HepG2 (cell line): Measurements from ENCODE around the gene KLHL3. TPM values are rescaled to one million over a fixed set of nuclear protein-coding genes. Genes with fewer than 3 reads are reported as not detected.

Experiments
- ARNT ChIP-seq: fragments of 450-650 bp; IDR thresholded peaks from 2 replicates; pipeline ENCODE4 v1.6.1; 2017
- CAMTA2 ChIP-seq: sonication (generic); formaldehyde crosslinking; IDR thresholded peaks from 2 replicates; pipeline ENCODE4 v1.4.0; 2020; ENCODE audit warnings: mild to moderate bottlenecking, missing genetic modification reagents, borderline replicate concordance
- KLF12 ChIP-seq: sonication (generic); formaldehyde crosslinking; IDR thresholded peaks from 2 replicates; pipeline ENCODE4 v1.4.0; 2020; ENCODE audit warnings: missing genetic modification reagents, borderline replicate concordance
- MED1 ChIP-seq: sonication (generic); formaldehyde crosslinking; IDR thresholded peaks from 2 replicates; pipeline ENCODE4 v1.4.0; 2020; ENCODE audit warnings: missing genetic modification reagents
- MEF2D ChIP-seq: sonication (generic); formaldehyde crosslinking; IDR thresholded peaks from 2 replicates; pipeline ENCODE4 v1.5.1; 2020; ENCODE audit warnings: mild to moderate bottlenecking, missing genetic modification reagents
- MXI1 ChIP-seq: IDR thresholded peaks from 3 replicates; pipeline ENCODE4 v1.6.1; 2012; ENCODE audit warnings: low read depth, low read length, inconsistent platforms, borderline replicate concordance
- NAIF1 ChIP-seq: sonication (generic); formaldehyde crosslinking; IDR thresholded peaks from 2 replicates; pipeline ENCODE4 v1.5.0; 2020; ENCODE audit warnings: mild to moderate bottlenecking, missing genetic modification reagents, borderline replicate concordance
- RAD21 ChIP-seq: fragments of 450-650 bp; formaldehyde crosslinking; IDR thresholded peaks from 2 replicates; pipeline ENCODE4 v1.5.0; 2020; ENCODE audit warnings: mild to moderate bottlenecking
- ZMYM4 ChIP-seq: sonication (generic); formaldehyde crosslinking; IDR thresholded peaks from 2 replicates; pipeline ENCODE4 v1.8.1; 2023; ENCODE audit warnings: mild to moderate bottlenecking, missing genetic modification reagents
- ZNF282 ChIP-seq: fragments of 450-650 bp; IDR thresholded peaks from 2 replicates; pipeline ENCODE4 v1.6.1; 2018; ENCODE audit not compliant: partially characterized antibody
- ZNF451 ChIP-seq: sonication (generic); formaldehyde crosslinking; IDR thresholded peaks from 2 replicates; pipeline ENCODE4 v1.5.0; 2020; ENCODE audit warnings: mild to moderate bottlenecking, missing genetic modification reagents
- ZNF597 ChIP-seq: sonication (generic); formaldehyde crosslinking; IDR thresholded peaks from 2 replicates; pipeline ENCODE4 v1.5.0; 2020; ENCODE audit warnings: missing genetic modification reagents
- ZNF772 ChIP-seq: sonication (generic); formaldehyde crosslinking; IDR thresholded peaks from 2 replicates; pipeline ENCODE4 v1.5.0; 2020; ENCODE audit warnings: mild to moderate bottlenecking, missing genetic modification reagents
- polyA plus RNA-seq, 8 experiments: library from polyadenylated mRNA; depleted of rRNA in 3 of 8; stranded (reverse) in 7 of 8; unstranded in 1 of 8; fragments of >200 nt; fragmentation: Illumina TruSeq in 4 of 8; extraction: Trizol in 4 of 8; gene quantifications; 2 replicates each; pipeline versions ENCODE4 v1.2.1 to v1.2.3, GENCODE V29; 2011 to 2016; ENCODE audit warnings: low read depth in 4 of 8, missing spikeins in 1 of 8, mixed read lengths in 1 of 8; ENCODE audit not compliant: insufficient read depth in 1 of 8
- total RNA-seq, 5 experiments: library from RNA; depleted of rRNA; stranded (reverse); fragments of >200 nt; fragmentation: Illumina TruSeq; extraction: Trizol; gene quantifications; 2 replicates each; pipeline ENCODE4 v1.2.3, GENCODE V29; 2016; ENCODE audit warnings: low read depth in 1 of 5
- TF ChIP-seq, protein P1 (sequence below): sonication (generic); formaldehyde crosslinking; IDR thresholded peaks from 2 replicates; pipeline ENCODE4 v1.8.1; 2022; ENCODE audit warnings: mild to moderate bottlenecking, missing genetic modification reagents
- TF ChIP-seq, protein P2 (sequence below): sonication (generic); formaldehyde crosslinking; IDR thresholded peaks from 2 replicates; pipeline ENCODE4 v1.4.0; 2020; ENCODE audit warnings: missing genetic modification reagents
- TF ChIP-seq, protein P3 (sequence below): sonication (generic); formaldehyde crosslinking; IDR thresholded peaks from 2 replicates; pipeline ENCODE4 v1.4.0; 2020; ENCODE audit warnings: missing genetic modification reagents
- TF ChIP-seq, protein P4 (sequence below): sonication (generic); formaldehyde crosslinking; IDR thresholded peaks from 2 replicates; pipeline ENCODE4 v1.5.0; 2020; ENCODE audit warnings: missing genetic modification reagents, mild to moderate bottlenecking, borderline replicate concordance
- TF ChIP-seq, protein P5 (sequence below): sonication (generic); formaldehyde crosslinking; IDR thresholded peaks from 2 replicates; pipeline ENCODE4 v1.5.1; 2020; ENCODE audit warnings: mild to moderate bottlenecking, missing genetic modification reagents, moderate library complexity

KLHL3 gene
- total and polyA plus RNA-seq, 2 of the 13 experiments (the other 11 are each of a cell fraction or from before 2014, with no cell fraction given) = 0.02 to 0.08 TPM

DNA sequence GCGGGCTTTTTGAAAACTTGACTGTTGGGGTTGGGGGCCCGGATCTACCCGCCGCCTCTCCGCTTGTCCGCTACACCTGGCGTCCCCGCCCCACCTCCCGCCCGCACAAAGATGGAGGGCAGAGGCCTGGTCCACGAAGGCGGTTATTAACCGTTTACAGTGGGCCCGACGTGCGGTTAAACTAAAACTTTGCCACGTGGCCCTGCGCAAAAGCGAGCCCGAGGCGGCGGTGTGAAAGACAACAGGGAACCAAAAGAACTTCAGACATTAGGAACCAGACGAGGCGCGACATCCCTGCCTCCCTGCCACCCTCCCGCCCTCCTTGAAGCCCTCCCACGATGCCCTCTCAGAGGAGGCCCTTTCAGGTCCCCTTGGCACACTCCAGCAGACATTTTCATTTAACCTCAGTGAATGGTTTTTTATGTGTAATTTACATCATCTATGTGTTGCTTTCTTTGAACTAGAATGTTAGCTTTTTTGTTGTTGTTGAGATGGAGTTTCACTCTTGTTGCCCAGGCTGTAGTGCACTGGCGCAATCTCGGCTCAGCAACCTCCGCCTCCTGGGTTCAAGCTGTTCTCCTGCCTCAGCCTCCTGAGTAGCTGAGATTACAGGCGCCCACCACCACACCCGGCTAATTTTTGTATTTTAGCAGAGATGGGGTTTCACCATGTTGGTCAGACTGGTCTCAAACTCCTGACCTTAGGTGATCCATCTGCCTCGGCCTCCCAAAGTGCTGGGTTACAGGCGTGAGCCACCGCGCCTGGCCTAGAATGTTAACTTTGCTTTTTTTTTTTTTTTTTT lies 19.3 kb upstream of the KLHL3 start (continued):
- TF ChIP-seq, protein P1, sequence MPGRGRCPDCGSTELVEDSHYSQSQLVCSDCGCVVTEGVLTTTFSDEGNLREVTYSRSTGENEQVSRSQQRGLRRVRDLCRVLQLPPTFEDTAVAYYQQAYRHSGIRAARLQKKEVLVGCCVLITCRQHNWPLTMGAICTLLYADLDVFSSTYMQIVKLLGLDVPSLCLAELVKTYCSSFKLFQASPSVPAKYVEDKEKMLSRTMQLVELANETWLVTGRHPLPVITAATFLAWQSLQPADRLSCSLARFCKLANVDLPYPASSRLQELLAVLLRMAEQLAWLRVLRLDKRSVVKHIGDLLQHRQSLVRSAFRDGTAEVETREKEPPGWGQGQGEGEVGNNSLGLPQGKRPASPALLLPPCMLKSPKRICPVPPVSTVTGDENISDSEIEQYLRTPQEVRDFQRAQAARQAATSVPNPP = peak; percentile 34; the same call in 1 of the 2 replicates
- TF ChIP-seq ARNT = no peak
- TF ChIP-seq ZNF597 = no peak
- TF ChIP-seq, protein P2, sequence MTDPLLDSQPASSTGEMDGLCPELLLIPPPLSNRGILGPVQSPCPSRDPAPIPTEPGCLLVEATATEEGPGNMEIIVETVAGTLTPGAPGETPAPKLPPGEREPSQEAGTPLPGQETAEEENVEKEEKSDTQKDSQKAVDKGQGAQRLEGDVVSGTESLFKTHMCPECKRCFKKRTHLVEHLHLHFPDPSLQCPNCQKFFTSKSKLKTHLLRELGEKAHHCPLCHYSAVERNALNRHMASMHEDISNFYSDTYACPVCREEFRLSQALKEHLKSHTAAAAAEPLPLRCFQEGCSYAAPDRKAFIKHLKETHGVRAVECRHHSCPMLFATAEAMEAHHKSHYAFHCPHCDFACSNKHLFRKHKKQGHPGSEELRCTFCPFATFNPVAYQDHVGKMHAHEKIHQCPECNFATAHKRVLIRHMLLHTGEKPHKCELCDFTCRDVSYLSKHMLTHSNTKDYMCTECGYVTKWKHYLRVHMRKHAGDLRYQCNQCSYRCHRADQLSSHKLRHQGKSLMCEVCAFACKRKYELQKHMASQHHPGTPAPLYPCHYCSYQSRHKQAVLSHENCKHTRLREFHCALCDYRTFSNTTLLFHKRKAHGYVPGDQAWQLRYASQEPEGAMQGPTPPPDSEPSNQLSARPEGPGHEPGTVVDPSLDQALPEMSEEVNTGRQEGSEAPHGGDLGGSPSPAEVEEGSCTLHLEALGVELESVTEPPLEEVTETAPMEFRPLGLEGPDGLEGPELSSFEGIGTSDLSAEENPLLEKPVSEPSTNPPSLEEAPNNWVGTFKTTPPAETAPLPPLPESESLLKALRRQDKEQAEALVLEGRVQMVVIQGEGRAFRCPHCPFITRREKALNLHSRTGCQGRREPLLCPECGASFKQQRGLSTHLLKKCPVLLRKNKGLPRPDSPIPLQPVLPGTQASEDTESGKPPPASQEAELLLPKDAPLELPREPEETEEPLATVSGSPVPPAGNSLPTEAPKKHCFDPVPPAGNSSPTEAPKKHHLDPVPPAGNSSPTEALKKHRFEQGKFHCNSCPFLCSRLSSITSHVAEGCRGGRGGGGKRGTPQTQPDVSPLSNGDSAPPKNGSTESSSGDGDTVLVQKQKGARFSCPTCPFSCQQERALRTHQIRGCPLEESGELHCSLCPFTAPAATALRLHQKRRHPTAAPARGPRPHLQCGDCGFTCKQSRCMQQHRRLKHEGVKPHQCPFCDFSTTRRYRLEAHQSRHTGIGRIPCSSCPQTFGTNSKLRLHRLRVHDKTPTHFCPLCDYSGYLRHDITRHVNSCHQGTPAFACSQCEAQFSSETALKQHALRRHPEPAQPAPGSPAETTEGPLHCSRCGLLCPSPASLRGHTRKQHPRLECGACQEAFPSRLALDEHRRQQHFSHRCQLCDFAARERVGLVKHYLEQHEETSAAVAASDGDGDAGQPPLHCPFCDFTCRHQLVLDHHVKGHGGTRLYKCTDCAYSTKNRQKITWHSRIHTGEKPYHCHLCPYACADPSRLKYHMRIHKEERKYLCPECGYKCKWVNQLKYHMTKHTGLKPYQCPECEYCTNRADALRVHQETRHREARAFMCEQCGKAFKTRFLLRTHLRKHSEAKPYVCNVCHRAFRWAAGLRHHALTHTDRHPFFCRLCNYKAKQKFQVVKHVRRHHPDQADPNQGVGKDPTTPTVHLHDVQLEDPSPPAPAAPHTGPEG (CRISPR knock-in tag) = no peak; the same call in 1 of the 2 replicates
- TF ChIP-seq ZMYM4 (CRISPR knock-in tag) = no peak
- TF ChIP-seq ZNF772 (CRISPR knock-in tag) = no peak
- TF ChIP-seq MED1 (CRISPR knock-in tag) = peak; percentile 1; the same call in 1 of the 2 replicates
- TF ChIP-seq RAD21 (CRISPR knock-in tag) = no peak
- no peak for TF ChIP-seq ZNF282
- TF ChIP-seq, protein P3, sequence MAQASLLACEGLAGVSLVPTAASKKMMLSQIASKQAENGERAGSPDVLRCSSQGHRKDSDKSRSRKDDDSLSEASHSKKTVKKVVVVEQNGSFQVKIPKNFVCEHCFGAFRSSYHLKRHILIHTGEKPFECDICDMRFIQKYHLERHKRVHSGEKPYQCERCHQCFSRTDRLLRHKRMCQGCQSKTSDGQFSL (CRISPR knock-in tag) = no peak
- no peak for TF ChIP-seq CAMTA2 (CRISPR knock-in tag)
- TF ChIP-seq NAIF1 (CRISPR knock-in tag) = no peak
- no peak for TF ChIP-seq KLF12
- TF ChIP-seq MXI1 = no peak
- TF ChIP-seq, protein P4, sequence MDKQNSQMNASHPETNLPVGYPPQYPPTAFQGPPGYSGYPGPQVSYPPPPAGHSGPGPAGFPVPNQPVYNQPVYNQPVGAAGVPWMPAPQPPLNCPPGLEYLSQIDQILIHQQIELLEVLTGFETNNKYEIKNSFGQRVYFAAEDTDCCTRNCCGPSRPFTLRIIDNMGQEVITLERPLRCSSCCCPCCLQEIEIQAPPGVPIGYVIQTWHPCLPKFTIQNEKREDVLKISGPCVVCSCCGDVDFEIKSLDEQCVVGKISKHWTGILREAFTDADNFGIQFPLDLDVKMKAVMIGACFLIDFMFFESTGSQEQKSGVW (CRISPR knock-in tag) = no peak
- TF ChIP-seq ZNF451 (CRISPR knock-in tag) = no peak
- TF ChIP-seq MEF2D (CRISPR knock-in tag) = no peak
- TF ChIP-seq, protein P5, sequence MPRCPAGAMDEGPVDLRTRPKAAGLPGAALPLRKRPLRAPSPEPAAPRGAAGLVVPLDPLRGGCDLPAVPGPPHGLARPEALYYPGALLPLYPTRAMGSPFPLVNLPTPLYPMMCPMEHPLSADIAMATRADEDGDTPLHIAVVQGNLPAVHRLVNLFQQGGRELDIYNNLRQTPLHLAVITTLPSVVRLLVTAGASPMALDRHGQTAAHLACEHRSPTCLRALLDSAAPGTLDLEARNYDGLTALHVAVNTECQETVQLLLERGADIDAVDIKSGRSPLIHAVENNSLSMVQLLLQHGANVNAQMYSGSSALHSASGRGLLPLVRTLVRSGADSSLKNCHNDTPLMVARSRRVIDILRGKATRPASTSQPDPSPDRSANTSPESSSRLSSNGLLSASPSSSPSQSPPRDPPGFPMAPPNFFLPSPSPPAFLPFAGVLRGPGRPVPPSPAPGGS (CRISPR knock-in tag) = no peak
